OCI-LY3 (cell line): ENCODE data around the gene RAPGEF1.

Experiments
- H2AFZ ChIP-seq: fragments of 200-600, 300-600 bp; shearing (Covaris generic); 2 replicates; pipeline ENCODE4 v1.6.0; 2014; ENCODE audit warnings: antibody characterized with exemption, low read depth, low read length
- H3K27ac ChIP-seq: fragments of 200-600, 300-600 bp; sonication (generic); 2 replicates; pipeline ENCODE4 v1.5.1; 2014; ENCODE audit warnings: mild to moderate bottlenecking, low read length, moderate library complexity, mixed read lengths
- H3K27me3 ChIP-seq: fragments of 200-600, 300-600 bp; sonication (generic); 2 replicates; pipeline ENCODE4 v1.6.1; 2014; ENCODE audit warnings: low read depth, low read length, mixed read lengths
- H3K36me3 ChIP-seq: fragments of 200-600, 300-600 bp; sonication (generic); replicated peaks from 2 replicates; pipeline ENCODE3; 2014; ENCODE audit warnings: low read depth, low read length, mixed read lengths
- H3K4me1 ChIP-seq: fragments of 300-600, 200-600 bp; sonication (generic); 2 replicates; pipeline ENCODE4 v1.6.1; 2014; ENCODE audit warnings: low read length, mixed read lengths
- H3K4me2 ChIP-seq: fragments of 200-600, 300-600 bp; sonication (generic); 2 replicates; pipeline ENCODE4 v1.6.1; 2014; ENCODE audit warnings: low read length, mixed read lengths
- H3K4me3 ChIP-seq: fragments of 300-600, 200-600 bp; sonication (generic); 2 replicates; pipeline ENCODE4 v1.5.1; 2014; ENCODE audit warnings: antibody characterized with exemption, mild to moderate bottlenecking, low read length, moderate library complexity
- H3K79me2 ChIP-seq: fragments of 300-600, 200-600 bp; shearing (Covaris generic); 2 replicates; pipeline ENCODE4 v1.6.1; 2014; ENCODE audit warnings: mild to moderate bottlenecking, low read length, mixed read lengths
- H3K9ac ChIP-seq: fragments of 300-600, 200-600 bp; shearing (Covaris generic); 2 replicates; pipeline ENCODE4 v1.6.0; 2014; ENCODE audit warnings: mild to moderate bottlenecking, low read length, moderate library complexity
- H3K9me3 ChIP-seq: fragments of 200-600, 300-600 bp; shearing (Covaris generic); 2 replicates; pipeline ENCODE4 v1.6.1; 2014; ENCODE audit warnings: low read length, mixed read lengths; ENCODE audit not compliant: insufficient read depth
- H4K20me1 ChIP-seq: fragments of 200-600, 300-600 bp; sonication (generic); 2 replicates; pipeline ENCODE4 v1.6.1; 2016; ENCODE audit warnings: low read length, mixed read lengths; ENCODE audit not compliant: insufficient read depth
- CTCF ChIP-seq: fragments of 200-600, 300-600 bp; sonication (generic); IDR thresholded peaks from 2 replicates; pipeline ENCODE4 v1.5.1; 2014; ENCODE audit warnings: antibody characterized with exemption, low read length, low read depth
- EZH2phosphoT487 ChIP-seq: fragments of 200-600 bp; shearing (Covaris generic); IDR thresholded peaks from 2 replicates; pipeline ENCODE4 v1.6.1; 2018; ENCODE audit warnings: antibody characterized with exemption, mixed run types, low read depth

The RAPGEF1 gene

GRCh38 chr9:131578731-131579504 is 161.0 kb downstream of the RAPGEF1 start:
- H3K4me2 ChIP-seq: no peak overlapping the region
- H3K9ac ChIP-seq: no peak overlapping the region
- H4K20me1 ChIP-seq: peaks cover 15% of the 10 kb centered on the region; the same call in 1 of the 2 replicates
- H3K4me1 ChIP-seq: peaks cover 10% of the 10 kb centered on the region
- no peaks in the 10 kb centered on the region for H3K9me3 ChIP-seq
- H3K36me3 ChIP-seq: peaks cover 72% of the 10 kb centered on the region
- H3K27me3 ChIP-seq: no peaks in the 10 kb centered on the region
- no peaks in the 10 kb centered on the region; the same call in 1 of the 2 replicates for H3K79me2 ChIP-seq
- H2AFZ ChIP-seq: no peak overlapping the region
- TF ChIP-seq EZH2phosphoT487 (no peak), CTCF (no peak)
- peak overlapping the region; percentile 28 for H3K27ac ChIP-seq
- no peak overlapping the region for H3K4me3 ChIP-seq

- no peak overlapping the region for H3K9ac ChIP-seq
- no peak overlapping the region for H3K27ac ChIP-seq
- peaks cover 10% of the 10 kb centered on the region for H3K4me1 ChIP-seq
- TF ChIP-seq EZH2phosphoT487: no peak
- TF ChIP-seq CTCF: no peak
- no peaks in the 10 kb centered on the region for H3K9me3 ChIP-seq
- H3K36me3 ChIP-seq: peaks cover 70% of the 10 kb centered on the region
- no peak overlapping the region for H3K4me2 ChIP-seq
- H4K20me1 ChIP-seq: peaks cover 15% of the 10 kb centered on the region; the same call in 1 of the 2 replicates
- no peak overlapping the region for H3K4me3 ChIP-seq
- H3K79me2 ChIP-seq: no peaks in the 10 kb centered on the region; the same call in 1 of the 2 replicates
- H3K27me3 ChIP-seq: no peaks in the 10 kb centered on the region
- no peak overlapping the region for H2AFZ ChIP-seq
Measured at GRCh38 chr9:131578021-131578420, 161.9 kb downstream of the RAPGEF1 start.

GRCh38 chr9:131577005-131578000 is 162.6 kb downstream of the RAPGEF1 start:
- Histone ChIP-seq H3K4me1 (peaks cover 10% of the 10 kb centered on the region), H4K20me1 (peaks cover 15% of the 10 kb centered on the region; the same call in 1 of the 2 replicates), H3K9me3 (no peaks in the 10 kb centered on the region), H3K27me3 (no peaks in the 10 kb centered on the region), H3K4me2 (no peak overlapping the region), H3K36me3 (peaks cover 71% of the 10 kb centered on the region), H2AFZ (no peak overlapping the region), H3K9ac (no peak overlapping the region), H3K79me2 (no peaks in the 10 kb centered on the region; the same call in 1 of the 2 replicates), H3K4me3 (no peak overlapping the region), H3K27ac (no peak overlapping the region)
- no peak for TF ChIP-seq EZH2phosphoT487
- TF ChIP-seq CTCF: no peak
